ENCODE data around the gene BLOC1S1. TPM values are rescaled to one million over a fixed set of nuclear protein-coding genes. Genes with fewer than 3 reads are reported as not detected.

Gene BLOC1S1
- polyA plus RNA-seq, 1 donor (not counting 4 experiments of a cell fraction or from before 2014, with no cell fraction given), result 62.5 TPM

DNA sequence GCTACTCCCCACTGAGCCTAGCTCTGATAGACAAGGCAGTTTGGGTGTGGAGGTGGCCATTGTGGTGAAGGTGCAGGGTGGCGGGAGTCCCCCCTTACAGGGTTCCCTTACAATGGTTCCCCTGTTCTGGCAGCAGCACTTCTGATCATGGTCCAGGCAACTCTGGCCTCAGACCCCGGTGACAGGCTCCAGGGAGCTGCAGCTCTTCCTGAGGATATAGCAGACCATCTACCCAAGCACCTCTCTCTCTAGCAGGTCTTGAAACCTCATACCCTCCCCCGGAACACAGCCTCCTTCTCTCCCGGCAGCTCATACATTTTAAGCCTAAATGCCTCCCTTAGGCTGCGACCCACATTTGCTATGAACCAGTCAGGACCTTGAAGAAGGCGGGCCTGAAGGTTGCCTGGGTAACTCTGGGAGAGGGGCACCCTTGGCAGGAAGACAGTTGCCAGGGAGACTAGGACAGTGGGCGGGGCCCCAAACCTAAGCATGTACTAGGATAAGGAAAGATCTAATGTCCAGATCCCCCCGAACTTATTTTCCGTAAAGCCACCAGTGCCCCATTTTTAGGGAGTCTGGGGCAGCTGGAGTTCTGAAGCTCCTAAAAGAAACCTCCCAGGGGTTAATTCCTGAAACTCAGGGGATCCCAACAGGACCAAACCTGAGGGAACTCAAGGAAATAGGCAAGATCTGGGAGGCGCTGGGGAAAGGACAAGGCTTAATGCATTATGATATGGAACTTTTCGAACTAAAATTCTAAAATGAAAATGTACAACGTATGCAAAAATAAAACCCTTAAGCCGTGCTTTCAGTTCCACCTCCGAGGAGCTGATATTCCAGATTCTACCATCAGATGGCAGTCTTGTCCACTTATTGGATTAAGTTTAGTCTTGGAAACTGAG, 22.5 kb downstream of the BLOC1S1 start:
- no peaks in the 10 kb centered on the region for H3K36me3 ChIP-seq (ENCODE audit: control insufficient read depth in 2 of 2, extremely low read depth in 1 of 2, insufficient read depth in 2 of 2, low read length in 2 of 2)
- H3K9ac ChIP-seq (ENCODE audit: control insufficient read depth, extremely low read depth, insufficient read depth, low read length), result peak overlapping the region; percentile 46
- no peak for DNase-seq (ENCODE audit: low read depth, low spot score)
- H3K4me2 ChIP-seq (ENCODE audit: control insufficient read depth, extremely low read depth, insufficient read depth, low read depth, low read length), result peak overlapping the region; percentile 81
- peak overlapping the region; percentile 28 to 75 (median 57) for H3K4me3 ChIP-seq (ENCODE audit: control insufficient read depth in 2 of 3, extremely low read depth in 1 of 3, insufficient read depth in 2 of 3, low read depth in 1 of 3, low read length in 3 of 3)
- peak overlapping the region; percentile 57 for H2AFZ ChIP-seq (ENCODE audit: control insufficient read depth, low read length)
- no peaks in the 10 kb centered on the region for H4K20me1 ChIP-seq (ENCODE audit: control insufficient read depth, extremely low read depth, insufficient read depth, low read length)
- TF ChIP-seq, protein P1, sequence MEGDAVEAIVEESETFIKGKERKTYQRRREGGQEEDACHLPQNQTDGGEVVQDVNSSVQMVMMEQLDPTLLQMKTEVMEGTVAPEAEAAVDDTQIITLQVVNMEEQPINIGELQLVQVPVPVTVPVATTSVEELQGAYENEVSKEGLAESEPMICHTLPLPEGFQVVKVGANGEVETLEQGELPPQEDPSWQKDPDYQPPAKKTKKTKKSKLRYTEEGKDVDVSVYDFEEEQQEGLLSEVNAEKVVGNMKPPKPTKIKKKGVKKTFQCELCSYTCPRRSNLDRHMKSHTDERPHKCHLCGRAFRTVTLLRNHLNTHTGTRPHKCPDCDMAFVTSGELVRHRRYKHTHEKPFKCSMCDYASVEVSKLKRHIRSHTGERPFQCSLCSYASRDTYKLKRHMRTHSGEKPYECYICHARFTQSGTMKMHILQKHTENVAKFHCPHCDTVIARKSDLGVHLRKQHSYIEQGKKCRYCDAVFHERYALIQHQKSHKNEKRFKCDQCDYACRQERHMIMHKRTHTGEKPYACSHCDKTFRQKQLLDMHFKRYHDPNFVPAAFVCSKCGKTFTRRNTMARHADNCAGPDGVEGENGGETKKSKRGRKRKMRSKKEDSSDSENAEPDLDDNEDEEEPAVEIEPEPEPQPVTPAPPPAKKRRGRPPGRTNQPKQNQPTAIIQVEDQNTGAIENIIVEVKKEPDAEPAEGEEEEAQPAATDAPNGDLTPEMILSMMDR (optimal IDR thresholded peaks at IDR 0.05 in 1 of 3, IDR thresholded peaks at IDR 0.05 in 1 of 3, conservative IDR thresholded peaks at IDR 0.05 in 1 of 3; ENCODE audit: extremely low read depth in 1 of 3, insufficient read depth in 2 of 3, low read length in 3 of 3), result peak; percentile 56 to 85 (median 59)
- no peak for TF ChIP-seq EZH2 (IDR thresholded peaks at IDR 0.05; ENCODE audit: low read length)
- no peak overlapping the region for H3K27ac ChIP-seq (ENCODE audit: control insufficient read depth, insufficient read depth, low read length)
- dilution Hi-C loops (cut with MboI; ENCODE audit: extremely low pct_ligation_motif_present, low sequenced_read_pairs), result no loop called here
- no peaks in the 10 kb centered on the region for H3K9me3 ChIP-seq (ENCODE audit: control insufficient read depth, low read depth, low read length)
- peaks cover 9% of the 10 kb centered on the region for H3K4me1 ChIP-seq (ENCODE audit: control insufficient read depth, extremely low read depth, insufficient read depth, low read length)
- FAIRE-seq, result peak; percentile 68
- H3K79me2 ChIP-seq (ENCODE audit: control insufficient read depth, insufficient read depth, low read length), result no peaks in the 10 kb centered on the region
- no peaks in the 10 kb centered on the region for H3K9me1 ChIP-seq (ENCODE audit: control insufficient read depth, extremely low read depth, insufficient read depth, low read length)
- H3K27me3 ChIP-seq (ENCODE audit: control insufficient read depth, extremely low read depth, insufficient read depth, low read length), result no peaks in the 10 kb centered on the region

GRCh38 chr12:55739025-55739378, 23.2 kb downstream of the BLOC1S1 start:
- Histone ChIP-seq H3K79me2 (ENCODE audit: control insufficient read depth, insufficient read depth, low read length) (no peaks in the 10 kb centered on the region), H3K9me1 (ENCODE audit: control insufficient read depth, extremely low read depth, insufficient read depth, low read length) (no peaks in the 10 kb centered on the region), H3K4me1 (ENCODE audit: control insufficient read depth, extremely low read depth, insufficient read depth, low read length) (peaks cover 11% of the 10 kb centered on the region), H3K4me3 (ENCODE audit: control insufficient read depth in 2 of 3, extremely low read depth in 1 of 3, insufficient read depth in 2 of 3, low read depth in 1 of 3, low read length in 3 of 3) (peak overlapping the region in 1 of 3 experiments; percentile 75), H3K4me2 (ENCODE audit: control insufficient read depth, extremely low read depth, insufficient read depth, low read depth, low read length) (peak overlapping the region; percentile 81), H3K27me3 (ENCODE audit: control insufficient read depth, extremely low read depth, insufficient read depth, low read length) (no peaks in the 10 kb centered on the region), H4K20me1 (ENCODE audit: control insufficient read depth, extremely low read depth, insufficient read depth, low read length) (no peaks in the 10 kb centered on the region), H2AFZ (ENCODE audit: control insufficient read depth, low read length) (no peak overlapping the region), H3K9ac (ENCODE audit: control insufficient read depth, extremely low read depth, insufficient read depth, low read length) (no peak overlapping the region), H3K27ac (ENCODE audit: control insufficient read depth, insufficient read depth, low read length) (no peak overlapping the region), H3K9me3 (ENCODE audit: control insufficient read depth, low read depth, low read length) (no peaks in the 10 kb centered on the region), H3K36me3 (ENCODE audit: control insufficient read depth in 2 of 2, extremely low read depth in 1 of 2, insufficient read depth in 2 of 2, low read length in 2 of 2) (no peaks in the 10 kb centered on the region)
- dilution Hi-C loops (cut with MboI; ENCODE audit: extremely low pct_ligation_motif_present, low sequenced_read_pairs), result no loop called here
- DNase-seq (ENCODE audit: low read depth, low spot score) (no peak), FAIRE-seq (no peak)
- TF ChIP-seq, protein P1 (optimal IDR thresholded peaks at IDR 0.05 in 1 of 3, IDR thresholded peaks at IDR 0.05 in 1 of 3, conservative IDR thresholded peaks at IDR 0.05 in 1 of 3; ENCODE audit: extremely low read depth in 1 of 3, insufficient read depth in 2 of 3, low read length in 3 of 3), result no peak
- TF ChIP-seq EZH2 (IDR thresholded peaks at IDR 0.05; ENCODE audit: low read length), result no peak

Data from keratinocyte (primary cell).